Gastrocnemius medialis (tissue), 4 donors: ENCODE data around the gene SH2D1B.

Experiments
- POLR2A ChIP-seq, 2 donors: fragments of 450-650 bp; IDR thresholded peaks; one replicate each; pipeline ENCODE4 v1.6.1; 2017; ENCODE audit warnings: antibody characterized with exemption in 2 of 2, mild to moderate bottlenecking in 2 of 2, moderate library complexity in 2 of 2
- TF ChIP-seq, protein P1 (sequence below), 5 experiments: fragments of 450-650 bp in 3 of 5; fragments of 200-600 bp in 2 of 5; sonication (generic) in 2 of 5; IDR thresholded peaks in 4 of 5; conservative IDR thresholded peaks in 1 of 5; 1 replicate in 4 of 5; 2 replicates in 1 of 5; pipeline ENCODE4 v1.5.1; 2016 to 2019; ENCODE audit warnings: antibody characterized with exemption in 5 of 5, mild to moderate bottlenecking in 3 of 5, moderate library complexity in 3 of 5

DNA sequence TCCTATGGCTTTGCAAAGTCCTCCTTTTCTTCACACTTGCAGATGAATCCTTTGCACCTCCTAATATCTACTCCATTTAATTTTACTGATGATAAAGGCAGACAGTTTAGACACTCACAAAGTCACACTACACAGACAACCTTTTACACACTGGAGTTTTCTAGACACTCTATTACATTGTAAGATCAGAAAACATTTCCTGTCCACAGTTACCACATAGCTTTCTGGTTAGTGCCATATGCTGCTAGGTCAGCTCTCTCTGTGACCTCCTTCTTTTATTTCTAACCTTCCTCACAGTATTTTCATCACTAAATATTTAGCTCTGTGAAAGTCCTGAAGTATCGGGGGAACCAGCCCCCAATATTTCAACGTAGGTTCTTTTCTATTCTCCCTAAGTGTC is 5.1 kb downstream of the SH2D1B start:
- no peak for TF ChIP-seq POLR2A (IDR thresholded peaks at IDR 0.05)
- TF ChIP-seq, protein P1, sequence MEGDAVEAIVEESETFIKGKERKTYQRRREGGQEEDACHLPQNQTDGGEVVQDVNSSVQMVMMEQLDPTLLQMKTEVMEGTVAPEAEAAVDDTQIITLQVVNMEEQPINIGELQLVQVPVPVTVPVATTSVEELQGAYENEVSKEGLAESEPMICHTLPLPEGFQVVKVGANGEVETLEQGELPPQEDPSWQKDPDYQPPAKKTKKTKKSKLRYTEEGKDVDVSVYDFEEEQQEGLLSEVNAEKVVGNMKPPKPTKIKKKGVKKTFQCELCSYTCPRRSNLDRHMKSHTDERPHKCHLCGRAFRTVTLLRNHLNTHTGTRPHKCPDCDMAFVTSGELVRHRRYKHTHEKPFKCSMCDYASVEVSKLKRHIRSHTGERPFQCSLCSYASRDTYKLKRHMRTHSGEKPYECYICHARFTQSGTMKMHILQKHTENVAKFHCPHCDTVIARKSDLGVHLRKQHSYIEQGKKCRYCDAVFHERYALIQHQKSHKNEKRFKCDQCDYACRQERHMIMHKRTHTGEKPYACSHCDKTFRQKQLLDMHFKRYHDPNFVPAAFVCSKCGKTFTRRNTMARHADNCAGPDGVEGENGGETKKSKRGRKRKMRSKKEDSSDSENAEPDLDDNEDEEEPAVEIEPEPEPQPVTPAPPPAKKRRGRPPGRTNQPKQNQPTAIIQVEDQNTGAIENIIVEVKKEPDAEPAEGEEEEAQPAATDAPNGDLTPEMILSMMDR (IDR thresholded peaks at IDR 0.05 in 4 of 5, conservative IDR thresholded peaks at IDR 0.05 in 1 of 5) = no peak
